ENCODE results near the gene CARS2.

DNA sequence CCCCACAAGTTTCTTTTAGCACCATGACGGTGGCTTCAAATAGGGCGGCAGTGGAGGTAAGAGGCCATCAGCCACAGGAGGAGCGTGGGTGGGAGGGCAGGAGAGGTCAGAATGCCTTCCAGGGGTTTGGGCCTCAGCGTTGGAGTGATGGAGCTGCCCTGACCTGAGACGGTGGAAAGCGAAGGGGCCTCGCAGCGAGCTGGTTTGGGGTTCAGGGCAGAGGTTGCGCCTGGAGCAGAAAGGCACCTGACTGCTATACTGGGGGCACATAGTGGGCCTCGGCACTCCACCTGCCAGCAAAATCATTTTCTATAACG lies 91.0 kb downstream of the CARS2 start:
- TF ChIP-seq, protein P1, sequence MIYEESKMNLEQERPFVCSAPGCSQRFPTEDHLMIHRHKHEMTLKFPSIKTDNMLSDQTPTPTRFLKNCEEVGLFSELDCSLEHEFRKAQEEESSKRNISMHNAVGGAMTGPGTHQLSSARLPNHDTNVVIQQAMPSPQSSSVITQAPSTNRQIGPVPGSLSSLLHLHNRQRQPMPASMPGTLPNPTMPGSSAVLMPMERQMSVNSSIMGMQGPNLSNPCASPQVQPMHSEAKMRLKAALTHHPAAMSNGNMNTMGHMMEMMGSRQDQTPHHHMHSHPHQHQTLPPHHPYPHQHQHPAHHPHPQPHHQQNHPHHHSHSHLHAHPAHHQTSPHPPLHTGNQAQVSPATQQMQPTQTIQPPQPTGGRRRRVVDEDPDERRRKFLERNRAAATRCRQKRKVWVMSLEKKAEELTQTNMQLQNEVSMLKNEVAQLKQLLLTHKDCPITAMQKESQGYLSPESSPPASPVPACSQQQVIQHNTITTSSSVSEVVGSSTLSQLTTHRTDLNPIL (CRISPR knock-in tag; IDR thresholded peaks at IDR 0.05; ENCODE audit: low read depth), result no peak
- TF ChIP-seq ZFP3 (CRISPR knock-in tag; IDR thresholded peaks at IDR 0.05) (no peak), ZFP30 (CRISPR knock-in tag; IDR thresholded peaks at IDR 0.05) (no peak), TCF4 (CRISPR knock-in tag; IDR thresholded peaks at IDR 0.05; ENCODE audit: borderline replicate concordance) (no peak)
- TF ChIP-seq, protein P2, sequence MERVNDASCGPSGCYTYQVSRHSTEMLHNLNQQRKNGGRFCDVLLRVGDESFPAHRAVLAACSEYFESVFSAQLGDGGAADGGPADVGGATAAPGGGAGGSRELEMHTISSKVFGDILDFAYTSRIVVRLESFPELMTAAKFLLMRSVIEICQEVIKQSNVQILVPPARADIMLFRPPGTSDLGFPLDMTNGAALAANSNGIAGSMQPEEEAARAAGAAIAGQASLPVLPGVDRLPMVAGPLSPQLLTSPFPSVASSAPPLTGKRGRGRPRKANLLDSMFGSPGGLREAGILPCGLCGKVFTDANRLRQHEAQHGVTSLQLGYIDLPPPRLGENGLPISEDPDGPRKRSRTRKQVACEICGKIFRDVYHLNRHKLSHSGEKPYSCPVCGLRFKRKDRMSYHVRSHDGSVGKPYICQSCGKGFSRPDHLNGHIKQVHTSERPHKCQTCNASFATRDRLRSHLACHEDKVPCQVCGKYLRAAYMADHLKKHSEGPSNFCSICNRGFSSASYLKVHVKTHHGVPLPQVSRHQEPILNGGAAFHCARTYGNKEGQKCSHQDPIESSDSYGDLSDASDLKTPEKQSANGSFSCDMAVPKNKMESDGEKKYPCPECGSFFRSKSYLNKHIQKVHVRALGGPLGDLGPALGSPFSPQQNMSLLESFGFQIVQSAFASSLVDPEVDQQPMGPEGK (CRISPR knock-in tag; IDR thresholded peaks at IDR 0.05; ENCODE audit: borderline replicate concordance), result no peak
